ENCODE data around the gene TMEM221. TPM values are rescaled to one million over a fixed set of nuclear protein-coding genes. Genes with fewer than 3 reads are reported as not detected.
"Not testable (repeated sequence)": the region's sequence is repeated elsewhere in the genome, so short reads cannot be mapped to it uniquely, and the experiment has no call there.

TMEM221 gene
- 0.27 and 1.1 TPM in 2 replicates for total RNA-seq (2014; rRNA removed; shearing (Covaris generic))

- no peak for DNase-seq (ENCODE audit: low spot score)
Measured at GRCh38 chr19:17448131-17448967, at the start of gene TMEM221. TSS of gene TMEM221 (minus strand) at chr19:17448668. CDS start at chr19:17448462, 206 bp downstream.

GRCh38 chr19:17497149-17497798 lies 48.8 kb upstream of the TMEM221 start:
- DNase-seq (ENCODE audit: low spot score): no peak

- DNase-seq (ENCODE audit: low spot score): peak; percentile 72
Measured at GRCh38 chr19:17496337-17496997, 48.0 kb upstream of the TMEM221 start.

- DNase-seq (ENCODE audit: low spot score): no peak
Measured at GRCh38 chr19:17495639-17496296, 47.3 kb upstream of the TMEM221 start.

GRCh38 chr19:17491287-17491686 lies 42.8 kb upstream of the TMEM221 start:
- DNase-seq (ENCODE audit: low spot score): no peak

GRCh38 chr19:17490411-17490810 lies 41.9 kb upstream of the TMEM221 start:
- DNase-seq (ENCODE audit: low spot score): no peak

- no peak for DNase-seq (ENCODE audit: low spot score)
Measured at GRCh38 chr19:17489392-17490030, 41.0 kb upstream of the TMEM221 start.

DNA sequence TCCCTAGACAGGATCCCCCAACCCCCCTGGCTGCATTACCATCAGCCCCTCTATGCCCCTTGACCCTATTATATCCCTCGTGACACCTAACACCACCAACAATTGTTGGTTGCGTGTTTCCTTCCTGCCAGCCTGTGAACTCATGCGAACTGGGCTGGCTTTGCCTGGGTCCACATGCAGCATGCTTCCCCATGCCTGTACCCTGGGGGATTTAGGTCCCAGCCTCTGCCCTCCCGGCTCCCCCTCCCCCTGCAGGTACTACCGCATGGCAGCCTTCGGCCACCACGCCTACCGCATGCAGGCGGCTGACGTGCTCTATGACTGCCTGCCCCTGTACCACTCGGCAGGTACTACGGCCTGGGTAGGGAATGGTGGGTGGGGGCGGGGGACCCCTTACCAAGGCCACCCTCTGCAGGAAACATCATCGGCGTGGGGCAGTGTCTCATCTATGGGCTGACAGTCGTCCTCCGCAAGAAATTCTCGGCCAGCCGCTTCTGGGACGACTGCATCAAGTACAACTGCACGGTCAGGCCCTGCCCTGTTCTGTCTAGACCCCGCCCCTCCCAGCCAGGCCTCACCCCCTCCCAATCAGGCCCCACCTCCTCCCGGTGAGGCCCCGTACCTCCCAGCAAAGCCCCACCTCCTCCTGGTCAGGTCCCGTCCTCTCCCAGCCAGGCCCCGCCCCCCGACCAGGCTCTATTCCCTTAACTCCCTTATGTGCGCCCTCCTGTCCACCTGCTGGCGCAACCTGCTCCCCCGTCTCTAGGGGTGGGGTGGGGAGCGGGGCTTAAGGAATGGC lies 40.3 kb upstream of the TMEM221 start:
- DNase-seq (ENCODE audit: low spot score): peak; percentile 59

GRCh38 chr19:17487284-17488121 lies 39.0 kb upstream of the TMEM221 start:
- no peak for DNase-seq (ENCODE audit: low spot score)

DNA sequence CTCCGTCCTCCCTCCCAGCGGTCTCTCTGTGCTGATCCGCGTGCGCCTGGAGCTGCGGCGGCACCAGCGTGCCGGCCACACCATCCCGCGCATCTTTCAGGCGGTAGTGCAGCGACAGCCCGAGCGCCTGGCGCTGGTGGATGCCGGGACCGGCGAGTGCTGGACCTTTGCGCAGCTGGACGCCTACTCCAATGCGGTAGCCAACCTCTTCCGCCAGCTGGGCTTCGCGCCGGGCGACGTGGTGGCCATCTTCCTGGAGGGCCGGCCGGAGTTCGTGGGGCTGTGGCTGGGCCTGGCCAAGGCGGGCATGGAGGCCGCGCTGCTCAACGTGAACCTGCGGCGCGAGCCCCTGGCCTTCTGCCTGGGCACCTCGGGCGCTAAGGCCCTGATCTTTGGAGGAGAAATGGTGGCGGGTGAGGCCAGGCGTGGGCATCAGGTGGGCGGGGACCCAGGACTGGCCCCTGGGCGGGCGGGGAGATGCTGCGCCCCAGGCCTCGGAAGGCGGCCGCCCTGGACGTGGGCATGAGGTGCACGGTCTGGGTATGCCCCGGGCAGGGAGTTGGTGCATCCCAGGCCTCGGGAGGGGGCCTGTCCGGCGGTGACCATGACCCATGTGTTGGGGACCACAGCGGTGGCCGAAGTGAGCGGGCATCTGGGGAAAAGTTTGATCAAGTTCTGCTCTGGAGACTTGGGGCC lies 38.2 kb upstream of the TMEM221 start:
- DNase-seq (ENCODE audit: low spot score): no peak

- DNase-seq (ENCODE audit: low spot score): no peak
Measured at GRCh38 chr19:17484520-17485185, 36.2 kb upstream of the TMEM221 start.

GRCh38 chr19:17483605-17484002 lies 35.1 kb upstream of the TMEM221 start:
- no peak for DNase-seq (ENCODE audit: low spot score)

GRCh38 chr19:17482877-17483604 lies 34.6 kb upstream of the TMEM221 start:
- DNase-seq (ENCODE audit: low spot score): no peak

DNA sequence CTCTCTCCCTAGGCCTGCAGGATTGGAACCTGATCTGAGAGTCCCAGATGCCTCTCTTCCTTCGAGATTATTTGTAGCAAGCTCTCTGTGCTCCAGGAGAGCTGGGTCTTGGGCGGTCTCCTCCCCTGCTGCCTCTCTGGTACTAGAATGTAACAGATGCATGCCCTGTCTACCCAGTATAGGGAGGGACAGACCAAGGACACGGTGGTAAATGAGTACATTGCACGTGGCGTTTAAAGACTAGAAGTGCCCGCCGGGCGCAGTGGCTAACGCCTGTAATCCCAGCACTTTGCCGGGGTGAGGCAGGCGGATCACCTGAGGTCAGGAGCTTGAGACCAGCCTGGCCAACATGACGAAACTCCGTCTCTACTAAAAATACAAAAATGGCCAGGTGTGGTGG lies 33.5 kb upstream of the TMEM221 start:
- DNase-seq (ENCODE audit: low spot score): no peak

GRCh38 chr19:17479325-17479791 lies 30.9 kb upstream of the TMEM221 start:
- DNase-seq (ENCODE audit: low spot score): no peak

DNA sequence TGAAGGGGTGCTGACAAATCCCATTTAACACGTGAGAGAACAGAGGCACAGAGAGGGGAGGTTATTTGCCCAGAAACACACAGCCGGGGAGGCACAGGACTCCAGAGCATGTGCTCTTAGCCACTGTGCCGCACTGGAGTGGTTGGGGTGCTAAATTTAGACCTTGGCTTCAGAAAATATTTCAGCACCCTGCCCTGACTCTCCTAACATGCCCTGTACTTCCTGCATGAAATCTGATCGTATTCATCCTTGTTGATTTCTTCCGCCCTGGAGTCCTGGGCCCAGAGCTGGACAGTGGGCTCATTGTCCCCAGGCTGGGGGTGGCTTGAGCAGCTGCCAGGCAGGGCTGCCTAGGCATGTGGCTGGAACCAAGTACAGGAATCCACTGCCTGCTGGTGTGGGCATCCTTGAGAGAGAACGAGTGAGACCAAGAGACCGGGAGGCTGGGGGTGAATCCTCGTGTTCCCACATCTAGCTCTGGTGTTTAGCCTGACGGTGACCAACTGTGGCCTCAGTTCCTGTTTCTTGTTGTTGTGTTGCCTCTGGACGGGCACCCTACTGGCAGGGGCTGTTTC lies 27.2 kb upstream of the TMEM221 start:
- peak; percentile 87 for DNase-seq (ENCODE audit: low spot score)

DNA sequence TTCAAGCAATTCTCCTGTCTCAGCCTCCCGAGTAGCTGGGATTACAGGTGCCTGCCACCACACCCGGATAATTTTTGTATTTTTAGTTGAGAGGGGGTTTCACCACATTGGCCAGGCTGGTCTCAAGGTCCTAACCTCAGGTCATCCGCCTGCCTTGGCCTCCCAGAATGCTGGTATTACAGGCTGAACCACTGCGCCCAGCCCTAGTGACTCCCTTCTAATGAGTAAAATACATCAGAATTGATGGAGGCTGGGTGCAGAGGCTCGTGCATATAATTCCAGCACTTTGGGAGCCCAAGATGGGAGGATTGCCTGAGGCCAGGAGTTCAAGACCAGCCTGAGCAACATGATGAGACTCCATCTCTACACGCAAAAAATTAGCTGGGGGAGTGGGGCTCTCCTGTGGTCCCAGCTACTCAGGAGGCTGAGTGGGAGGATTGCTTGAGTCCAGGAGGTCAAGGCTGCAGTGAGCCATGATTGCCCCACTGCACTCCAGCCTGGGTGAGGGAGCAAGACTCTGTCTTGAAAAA lies 26.6 kb upstream of the TMEM221 start:
- not testable (repeated sequence) for DNase-seq (ENCODE audit: low spot score)

Measured in H4 (cell line).